CD1c-positive myeloid dendritic cell (primary cell): ENCODE measurements around the gene FBXL7.

Source experiments
- DNase-seq: peaks from one replicate; pipeline ENCODE4 v3.0.0-alpha.2; 2016; ENCODE audit errors: extremely low spot score

The FBXL7 gene

DNA sequence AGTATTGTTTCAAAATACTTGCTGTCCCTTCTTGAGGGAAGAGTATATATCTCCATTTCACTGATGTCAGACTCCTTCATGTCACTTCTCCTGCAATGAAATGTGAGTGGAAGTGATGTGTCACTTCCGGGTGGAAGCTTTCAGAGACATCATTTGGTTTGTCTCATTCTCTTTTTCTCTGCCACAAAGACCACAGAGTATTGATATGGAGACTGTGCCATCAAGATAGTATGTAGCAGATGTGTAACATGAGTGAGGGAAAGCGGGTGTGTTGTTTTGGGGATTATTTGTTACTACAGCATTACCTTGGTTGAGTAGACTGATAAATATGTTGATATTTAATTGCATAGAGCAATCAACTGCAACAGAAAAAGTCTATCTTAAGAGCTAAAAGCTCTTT, 169.8 kb downstream of the FBXL7 start:
- DNase-seq = no peak

DNA sequence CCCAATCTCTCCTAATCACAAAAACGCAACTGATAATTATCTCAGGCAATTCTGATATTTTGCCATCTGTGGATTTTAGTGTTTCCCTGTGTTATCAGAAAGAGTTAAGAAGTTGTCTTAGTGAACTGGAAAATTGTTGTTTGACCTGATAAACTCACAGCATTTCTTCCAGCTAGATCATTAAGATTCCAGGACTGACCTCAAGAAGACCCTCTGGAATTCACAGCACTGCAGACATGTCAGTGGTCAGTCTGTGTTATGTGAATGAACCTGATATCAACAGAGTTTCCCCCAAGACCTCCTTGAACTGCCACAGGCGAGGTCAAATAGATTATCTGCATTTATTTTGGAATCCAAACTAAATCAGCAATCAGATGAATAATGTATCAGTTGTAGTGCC, 174.7 kb downstream of the FBXL7 start:
- no peak for DNase-seq

DNA sequence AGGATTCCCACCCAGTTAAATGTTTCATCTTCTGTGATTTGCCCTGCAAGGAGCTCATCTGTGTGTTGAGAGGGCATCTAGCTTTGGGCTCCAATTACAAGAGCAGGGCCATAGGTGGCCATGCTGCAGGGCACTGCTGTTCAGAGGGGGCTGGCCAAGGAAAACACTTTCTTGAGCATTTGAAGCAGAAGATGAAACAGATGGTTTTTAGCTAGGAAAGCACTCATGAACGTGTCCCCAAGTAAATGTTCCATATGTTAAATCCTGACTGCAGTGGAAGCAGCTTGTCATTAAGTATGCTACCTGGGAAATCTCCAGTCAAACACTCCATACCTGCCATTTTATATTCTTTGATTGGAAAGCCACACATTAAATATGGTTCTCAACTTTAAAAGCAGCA, 176.6 kb downstream of the FBXL7 start:
- DNase-seq = no peak

DNA sequence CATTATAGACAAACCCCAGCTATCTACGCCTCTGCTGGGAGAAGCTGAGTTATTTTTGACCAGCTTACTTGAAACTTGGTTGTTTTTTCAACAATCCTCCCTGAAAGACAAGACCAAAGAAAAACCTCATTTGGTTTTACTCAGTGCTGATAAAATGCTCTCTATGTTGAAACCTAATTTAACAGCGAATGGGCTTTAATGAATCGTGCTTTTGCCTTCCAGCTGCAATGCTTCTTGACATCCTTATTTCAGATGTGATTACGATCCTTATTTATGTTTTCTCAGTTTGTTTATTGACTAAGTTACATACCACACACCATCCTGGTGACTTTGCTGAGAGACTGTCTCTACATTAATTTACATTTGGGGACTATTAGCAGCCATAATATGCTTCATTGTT, 179.2 kb downstream of the FBXL7 start:
- DNase-seq = no peak

DNA sequence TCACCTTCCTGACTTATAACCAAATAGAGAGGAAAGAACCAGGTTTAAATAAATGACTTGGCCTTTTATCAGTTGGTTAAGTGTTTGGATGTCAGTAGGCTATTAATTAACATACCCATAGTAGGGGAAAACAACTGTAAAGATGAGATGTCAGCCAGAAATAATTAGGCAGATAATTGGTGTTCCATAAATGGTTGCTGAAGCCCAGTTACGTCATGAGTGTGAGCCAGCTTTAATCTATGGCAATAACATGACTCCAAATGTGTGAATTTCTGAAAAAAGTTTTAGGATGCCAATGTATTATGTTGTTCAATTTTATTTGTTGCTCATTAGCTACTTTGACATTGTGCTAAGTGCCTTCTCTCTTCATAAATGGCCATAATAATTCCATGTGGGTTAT, 180.5 kb downstream of the FBXL7 start:
- DNase-seq = no peak

DNA sequence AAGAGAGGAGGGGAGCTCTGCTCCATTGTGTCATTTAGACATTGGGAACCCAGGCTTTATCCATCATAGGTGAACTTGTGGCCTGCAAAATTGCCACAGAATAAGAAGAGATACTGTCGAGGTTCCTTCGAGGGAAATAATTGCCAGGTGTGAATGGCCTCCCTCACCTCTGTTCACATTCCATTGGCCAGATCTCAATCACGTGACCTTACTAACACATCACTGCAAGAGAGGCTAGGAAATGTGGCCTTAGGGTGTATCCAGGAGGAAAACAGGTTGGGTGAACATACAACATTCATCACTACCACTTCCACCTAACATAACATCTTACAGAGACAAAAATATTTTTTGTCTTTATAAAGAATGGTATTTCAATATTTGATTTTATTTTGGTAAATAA, 182.1 kb downstream of the FBXL7 start:
- DNase-seq = no peak

DNA sequence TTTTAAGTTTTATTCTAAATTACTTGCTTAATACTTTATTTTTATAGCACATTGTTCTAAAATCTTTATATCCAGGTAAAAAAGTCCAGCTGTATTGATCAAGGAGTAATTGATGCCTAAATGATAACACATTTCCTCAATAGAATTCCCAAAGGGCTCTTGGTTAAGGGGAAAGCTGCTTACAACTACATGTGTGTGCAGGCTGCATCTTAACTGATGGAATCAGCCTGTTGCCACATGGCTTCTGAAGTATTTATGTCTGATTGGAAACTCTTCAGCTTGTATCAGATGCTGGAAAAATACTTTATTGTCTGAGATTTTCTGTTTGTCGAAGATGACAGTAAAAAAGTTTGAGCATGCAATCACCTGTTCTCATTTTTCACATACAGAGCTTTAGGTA, 182.6 kb downstream of the FBXL7 start:
- no peak for DNase-seq

DNA sequence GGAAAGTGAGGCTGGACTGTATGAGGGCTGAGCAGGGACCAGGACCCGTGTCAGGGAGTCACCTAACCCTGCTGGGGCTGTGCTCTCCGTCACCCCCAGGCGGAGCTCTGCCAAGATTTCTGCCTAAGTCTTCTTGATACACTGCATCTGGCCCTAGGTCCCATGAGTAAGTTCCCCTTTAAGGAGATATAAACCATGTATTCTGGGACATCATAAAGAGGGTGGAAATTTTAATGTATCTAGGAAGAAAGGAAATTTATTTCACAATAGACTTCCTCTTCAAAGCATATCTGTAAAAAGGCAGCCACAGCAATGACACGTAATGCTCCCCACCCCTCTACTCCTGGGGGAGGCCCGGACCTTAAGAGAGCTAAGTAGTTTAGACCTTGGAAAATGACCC, 183.4 kb downstream of the FBXL7 start:
- no peak for DNase-seq

DNA sequence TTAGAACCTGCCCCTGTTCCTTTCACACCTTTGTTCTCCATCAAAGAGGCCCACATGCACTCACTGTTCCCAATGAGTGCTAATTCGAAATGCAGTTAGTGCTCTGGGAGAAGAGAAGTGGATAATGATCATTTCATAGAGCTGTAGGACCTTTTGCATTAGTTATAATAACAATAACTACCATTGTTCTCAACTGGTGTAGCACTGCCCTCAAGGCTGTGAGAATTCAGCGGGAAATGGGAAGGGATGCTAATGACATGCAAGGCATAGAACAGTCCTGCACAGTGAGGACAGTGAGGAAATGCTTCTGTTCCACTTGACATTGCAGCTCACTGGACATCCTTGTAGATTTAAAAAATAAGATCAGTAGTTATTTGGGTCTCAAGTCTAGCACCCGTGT, 187.4 kb downstream of the FBXL7 start:
- DNase-seq = no peak

DNA sequence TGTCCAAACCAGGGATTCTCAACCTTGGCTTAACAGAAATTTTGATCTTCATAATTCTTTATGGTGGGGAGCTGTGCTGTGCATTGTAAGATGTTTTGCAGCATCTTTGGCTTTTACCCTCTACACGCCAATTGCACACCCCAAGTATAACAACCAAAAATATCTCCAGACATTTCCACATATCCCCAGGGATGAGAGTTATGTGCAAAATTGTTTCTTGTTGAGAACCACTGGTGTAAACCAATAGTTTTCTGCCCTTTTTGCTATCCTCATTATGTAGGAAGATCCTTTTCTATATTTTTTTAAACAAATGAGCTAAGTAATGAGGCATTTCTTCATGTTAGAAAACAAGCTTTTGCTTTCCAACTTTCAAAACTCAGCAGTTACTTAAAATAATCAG, 189.9 kb downstream of the FBXL7 start:
- no peak for DNase-seq

DNA sequence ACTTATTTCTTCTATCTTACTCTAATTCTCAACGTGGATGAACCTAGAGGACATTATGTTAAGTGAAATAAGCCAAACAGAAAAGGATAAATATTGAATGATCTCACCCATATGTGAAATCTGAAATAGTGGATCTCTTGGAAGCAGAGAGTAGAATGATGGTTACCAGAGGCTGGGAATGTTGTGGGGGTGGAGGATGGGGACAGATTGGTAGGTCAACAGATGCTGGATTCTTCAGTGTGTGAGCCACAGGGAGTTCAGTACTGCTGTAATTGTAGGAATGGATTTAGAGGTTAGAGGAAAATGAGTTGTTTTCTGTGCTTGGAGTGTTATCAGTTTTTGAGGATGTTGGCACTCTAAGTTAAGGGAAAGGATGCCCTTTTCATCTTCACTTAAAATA, 190.6 kb downstream of the FBXL7 start:
- DNase-seq = no peak

DNA sequence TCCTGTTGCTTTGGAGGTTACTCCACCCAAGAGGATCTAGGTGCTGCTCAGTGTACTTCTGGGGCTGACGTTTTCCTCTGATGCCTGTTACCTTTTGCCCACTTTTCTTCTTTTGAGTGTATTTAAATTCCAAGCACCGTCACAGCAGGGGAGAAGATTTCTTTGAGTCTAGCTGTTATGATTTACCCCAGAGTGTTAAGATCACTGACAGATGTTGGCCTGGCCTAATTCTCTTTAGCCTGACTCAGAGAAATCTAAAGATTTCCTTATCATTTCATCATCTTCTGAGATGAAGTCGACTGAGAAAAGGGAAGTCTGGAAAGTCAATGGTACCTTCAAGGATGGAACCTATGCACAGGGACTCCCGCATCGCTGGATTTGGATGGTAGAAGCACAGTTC, 191.5 kb downstream of the FBXL7 start:
- DNase-seq = no peak

DNA sequence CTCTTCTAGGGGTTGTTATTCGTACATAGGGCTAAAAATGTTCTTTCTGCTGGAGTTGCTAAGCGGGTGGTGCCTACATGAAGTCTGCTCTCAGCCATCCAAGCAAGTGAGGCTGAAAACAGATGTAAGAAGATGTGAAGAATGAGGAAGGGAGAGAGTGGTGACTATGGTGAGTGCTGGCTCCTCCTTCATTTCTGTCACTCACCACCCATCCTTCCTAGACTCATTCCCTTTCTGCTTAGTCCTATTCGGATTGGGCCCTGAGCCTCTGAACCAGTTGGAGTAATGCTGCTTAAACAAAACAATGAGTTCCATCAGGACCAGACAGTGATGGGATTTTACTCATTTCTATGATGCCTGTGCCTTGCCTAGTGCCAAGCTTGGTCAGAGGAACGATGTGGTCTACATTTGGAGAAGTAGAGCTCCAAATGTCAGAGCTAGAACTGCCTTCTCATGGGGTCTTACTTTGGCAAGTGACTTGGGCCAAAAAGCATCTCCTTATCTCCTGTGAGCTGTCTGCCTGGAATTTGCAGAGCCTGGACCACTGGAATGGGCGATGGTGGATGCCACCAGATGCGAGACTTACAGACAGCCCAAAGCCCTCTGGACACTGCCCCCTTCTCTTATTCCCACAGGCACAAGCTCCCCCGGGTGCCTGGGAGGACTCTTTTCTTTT, 192.9 kb downstream of the FBXL7 start:
- DNase-seq = no peak

DNA sequence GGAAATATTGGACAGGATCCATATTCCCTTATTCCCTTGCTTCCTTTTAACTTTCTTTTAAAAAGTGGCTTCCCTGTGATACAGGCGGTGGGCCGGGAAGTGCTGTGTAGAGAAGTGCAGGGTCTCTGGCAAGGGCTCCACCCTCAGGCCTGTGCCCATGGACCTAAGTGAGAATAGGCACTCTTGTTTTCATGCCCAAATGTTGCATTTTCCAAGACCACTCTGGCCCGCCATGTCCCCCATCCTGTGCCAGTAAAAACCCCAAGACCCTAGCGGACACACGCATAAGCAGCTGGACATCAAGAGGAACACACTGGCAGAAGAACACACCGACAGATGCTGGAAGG, 193.4 kb downstream of the FBXL7 start:
- DNase-seq = no peak

DNA sequence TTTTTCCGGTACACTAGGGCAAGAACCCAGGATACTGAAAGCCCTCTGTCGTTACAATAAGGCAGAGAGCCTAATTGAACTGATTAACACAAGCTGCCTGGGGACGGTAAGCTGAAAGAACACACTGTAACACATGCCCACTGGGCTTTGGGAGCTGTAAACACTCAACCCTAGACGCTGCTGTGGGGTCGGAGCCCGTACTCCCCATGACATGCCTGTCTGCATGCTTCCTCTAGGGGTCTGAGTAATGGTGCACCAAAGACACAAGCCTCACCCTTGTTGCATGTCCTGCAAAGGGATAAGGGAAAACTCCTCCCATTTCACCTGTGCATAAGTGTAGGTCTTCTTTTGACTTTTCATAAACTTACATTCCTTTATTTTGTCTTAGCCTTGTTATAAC, 194.0 kb downstream of the FBXL7 start:
- DNase-seq = no peak

DNA sequence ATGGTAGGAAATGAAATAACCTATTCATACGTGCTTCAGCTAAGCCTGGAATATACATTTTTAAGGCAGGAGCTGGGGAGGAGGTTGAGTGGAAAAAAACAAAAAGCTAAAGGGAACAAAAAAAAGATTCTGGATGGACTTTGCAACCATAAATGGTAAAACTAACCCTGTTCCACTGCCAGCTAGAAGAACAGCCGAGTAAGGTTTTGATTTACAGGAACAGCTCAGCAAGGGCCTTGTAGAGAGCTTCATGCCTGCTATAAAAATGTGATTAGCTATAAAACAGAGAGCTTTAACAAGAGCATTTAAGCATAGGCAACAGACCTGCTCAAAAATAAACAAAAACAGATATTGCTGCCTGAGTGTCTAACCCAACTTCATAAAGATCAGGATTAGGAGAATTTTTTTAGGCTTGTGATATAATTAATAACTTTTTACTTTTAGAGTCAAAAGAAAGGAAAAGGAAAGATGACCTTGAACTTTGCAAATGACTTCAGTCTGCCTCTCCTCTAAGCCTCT, 194.8 kb downstream of the FBXL7 start:
- DNase-seq = no peak

DNA sequence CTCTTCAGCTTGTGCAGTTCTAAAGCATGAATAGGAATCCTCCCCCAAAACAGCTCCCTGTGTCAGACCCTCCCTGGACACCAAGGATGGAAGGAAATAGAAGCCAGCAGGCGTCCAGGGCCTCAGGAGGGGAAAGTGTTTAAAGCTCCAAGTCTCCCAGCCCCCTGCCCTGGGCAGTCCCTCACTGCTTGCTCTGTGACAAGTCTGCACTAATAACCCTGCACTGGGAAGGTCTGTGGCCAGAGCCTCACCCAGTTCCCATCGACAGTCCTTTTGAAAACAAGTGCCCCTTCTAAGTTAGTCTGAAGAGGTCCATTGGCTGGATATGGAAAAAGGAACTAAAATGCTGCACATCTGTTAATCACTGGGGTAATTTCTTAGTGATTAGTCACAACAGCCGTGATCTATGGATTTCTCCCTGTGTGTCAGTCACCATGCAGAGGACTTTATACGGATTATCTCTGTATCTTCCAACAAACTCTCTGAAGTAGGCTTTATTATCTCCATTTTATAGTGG, 195.3 kb downstream of the FBXL7 start:
- no peak for DNase-seq

DNA sequence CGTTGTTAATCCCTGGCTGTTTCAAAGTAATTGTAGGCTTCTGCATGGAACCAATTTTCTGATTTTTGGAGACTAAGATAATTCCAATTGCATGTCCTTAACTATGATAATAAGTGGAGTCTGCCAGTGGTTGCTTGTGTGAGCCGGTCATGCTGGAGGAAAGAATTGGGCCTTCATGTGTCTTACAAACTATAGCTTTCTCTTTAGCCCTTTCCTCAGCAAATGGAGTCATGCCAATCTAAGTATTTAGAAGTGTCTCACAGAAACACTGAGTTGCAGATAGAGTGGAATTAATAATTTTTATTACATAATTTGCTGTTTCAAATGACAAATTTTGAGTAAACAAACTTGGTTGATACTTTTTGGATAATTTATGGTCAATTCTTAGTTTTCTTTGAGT, 200.4 kb downstream of the FBXL7 start:
- no peak for DNase-seq

DNA sequence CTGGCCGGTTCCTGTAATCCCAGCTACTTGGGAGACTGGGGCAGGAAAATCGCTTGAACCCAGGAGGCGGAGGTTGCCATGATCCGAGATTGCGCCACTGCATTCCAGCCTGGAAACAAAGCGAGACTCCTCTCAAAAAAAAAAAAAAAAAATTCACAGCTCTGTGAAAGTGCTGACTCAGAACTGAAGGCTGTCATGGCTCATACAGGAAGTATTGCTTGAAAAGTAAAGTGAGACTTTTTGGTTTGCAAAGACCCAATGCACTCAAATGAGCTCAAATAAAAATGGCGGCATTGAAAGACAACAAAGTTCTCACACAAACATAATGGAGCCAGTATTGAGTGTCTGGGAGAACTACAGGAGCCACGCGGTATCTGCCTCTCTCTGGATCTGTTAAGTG, 202.1 kb downstream of the FBXL7 start:
- no peak for DNase-seq

DNA sequence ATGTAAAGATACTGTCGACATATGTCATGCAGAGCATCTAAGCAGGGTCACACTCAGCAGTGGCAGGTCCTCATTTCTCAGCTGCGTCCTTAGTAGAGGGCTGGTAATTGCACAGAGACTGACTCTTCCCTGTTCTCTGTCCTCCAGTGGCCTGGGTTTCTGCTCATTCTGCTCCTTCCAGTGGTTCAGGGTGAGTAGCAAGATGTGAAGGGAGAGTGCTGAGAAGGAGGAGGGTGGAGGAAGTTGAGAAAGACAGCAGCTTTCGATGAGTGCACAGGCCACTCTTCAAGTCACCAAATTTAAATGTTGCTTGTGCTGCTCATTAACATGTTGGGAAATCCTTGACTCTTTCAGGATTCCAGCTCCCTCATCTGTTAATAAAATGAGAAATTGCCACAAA, 203.9 kb downstream of the FBXL7 start:
- DNase-seq = no peak

DNA sequence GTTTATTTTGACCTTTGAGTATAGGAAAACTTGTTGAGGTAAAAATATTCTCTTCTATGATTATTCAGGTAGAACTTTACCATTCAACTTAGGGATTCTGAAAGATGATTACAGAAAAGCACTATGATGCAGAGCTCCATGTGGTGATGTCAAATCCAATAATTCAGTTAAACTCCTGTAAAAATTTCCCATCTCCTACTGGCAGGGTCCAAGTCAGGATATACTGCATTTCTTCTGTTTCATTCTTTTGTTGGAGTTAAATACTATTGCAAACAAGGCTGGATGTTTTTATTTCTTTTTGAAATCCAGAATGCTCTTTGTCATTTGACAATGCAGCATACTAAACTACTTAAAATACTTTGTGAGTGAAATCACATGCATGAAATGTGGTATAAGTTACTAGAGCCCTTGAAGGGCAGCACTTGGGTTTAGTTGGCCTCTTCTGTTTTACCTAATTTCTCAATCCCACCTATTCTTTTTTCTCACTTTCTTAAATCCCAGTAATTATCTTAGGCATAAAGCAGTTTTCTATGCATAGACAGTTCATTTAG, 204.5 kb downstream of the FBXL7 start:
- DNase-seq = no peak

DNA sequence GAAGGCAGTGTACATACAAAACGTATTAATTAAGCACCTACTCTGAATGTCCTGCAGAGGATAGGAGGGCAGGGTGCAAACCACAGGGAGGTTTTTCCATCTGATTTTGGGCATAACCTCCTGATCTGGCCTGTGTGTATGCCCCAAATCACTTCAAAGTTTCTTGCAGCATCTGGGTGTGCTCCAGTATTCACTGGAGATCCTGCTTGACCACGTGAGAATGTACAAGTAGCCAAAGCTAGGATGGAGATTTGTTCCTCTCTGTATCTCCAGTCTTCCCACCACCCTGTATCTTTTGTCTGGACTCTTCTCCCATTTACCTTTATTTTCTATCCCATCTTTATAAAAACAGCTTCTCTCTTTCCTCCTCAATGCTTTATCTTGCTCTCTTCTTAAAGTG, 207.7 kb downstream of the FBXL7 start:
- DNase-seq = no peak

DNA sequence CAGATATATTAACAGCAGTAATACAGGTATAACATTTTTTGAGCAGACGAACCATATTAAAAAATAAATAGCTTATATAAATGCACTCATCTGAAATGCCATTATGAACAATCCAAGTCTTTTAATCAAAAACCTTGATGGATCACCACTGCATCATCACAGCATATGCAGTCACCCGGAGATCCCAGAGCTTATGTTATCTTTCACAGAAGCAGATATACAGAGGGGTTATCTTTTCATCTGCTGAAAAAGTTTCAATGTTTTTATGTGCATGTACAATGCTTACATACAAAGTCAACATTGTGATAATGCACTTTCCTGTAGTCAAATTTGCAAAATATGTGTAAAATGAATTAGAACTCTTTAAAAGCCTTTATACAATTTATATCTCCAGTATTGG, 211.9 kb downstream of the FBXL7 start:
- DNase-seq = no peak

DNA sequence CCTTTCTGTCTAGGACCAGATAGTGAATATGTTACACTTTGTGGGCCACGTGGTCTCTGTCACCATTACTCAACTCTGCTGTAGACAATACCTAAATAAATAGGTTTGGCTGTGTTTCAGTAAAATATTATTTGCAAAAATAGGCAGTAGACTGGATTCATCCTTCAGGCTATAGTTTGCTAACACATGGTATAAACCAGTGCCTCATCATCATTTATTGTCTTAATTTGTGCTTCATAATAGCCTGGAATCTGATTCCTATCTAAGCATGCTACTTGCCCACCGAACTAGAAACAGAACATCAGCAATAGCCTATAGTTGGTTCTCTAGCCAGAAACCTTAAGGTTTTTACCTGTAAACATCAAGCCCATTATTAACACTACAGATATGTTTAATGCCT, 215.6 kb downstream of the FBXL7 start:
- no peak for DNase-seq
